GM23248 (cell line): ENCODE results near the gene LYPLAL1. TPM values are rescaled to one million over a fixed set of nuclear protein-coding genes. Genes with fewer than 3 reads are reported as not detected.

ENCODE experiments used
- DNase-seq: peaks from one replicate; pipeline ENCODE4 v3.0.0-alpha.2; 2015
- H2AFZ ChIP-seq: fragments of 200-600 bp; sonication (generic); 2 replicates; pipeline ENCODE4 v1.6.1; 2016; ENCODE audit warnings: antibody characterized with exemption
- H3F3A ChIP-seq: fragments of 200-600 bp; sonication (generic); 2 replicates; pipeline ENCODE4 v1.6.1; 2016; ENCODE audit warnings: mild to moderate bottlenecking, antibody characterized with exemption, mixed run types; ENCODE audit not compliant: insufficient read depth
- H3K27ac ChIP-seq: fragments of 200-600 bp; sonication (generic); 2 replicates; pipeline ENCODE4 v1.5.1; 2016; ENCODE audit warnings: mild to moderate bottlenecking
- H3K27me3 ChIP-seq: fragments of 200-600 bp; sonication (generic); replicated peaks from 2 replicates; pipeline ENCODE4 v1.6.1; 2016; ENCODE audit warnings: mild to moderate bottlenecking; ENCODE audit not compliant: insufficient read depth
- H3K36me3 ChIP-seq: fragments of 200-600 bp; sonication (generic); 2 replicates; pipeline ENCODE4 v1.6.1; 2016; ENCODE audit warnings: low read depth, mild to moderate bottlenecking
- H3K4me1 ChIP-seq: fragments of 200-600 bp; sonication (generic); 2 replicates; pipeline ENCODE4 v1.6.1; 2016; ENCODE audit warnings: mild to moderate bottlenecking; ENCODE audit not compliant: insufficient read depth
- H3K4me2 ChIP-seq: fragments of 200-600 bp; sonication (generic); one replicate; pipeline ENCODE4 v1.6.1; 2016; ENCODE audit warnings: mild to moderate bottlenecking; ENCODE audit not compliant: unreplicated experiment
- H3K4me3 ChIP-seq: fragments of 200-600 bp; sonication (generic); 2 replicates; pipeline ENCODE4 v1.5.1; 2016; ENCODE audit warnings: mild to moderate bottlenecking
- H3K79me2 ChIP-seq: fragments of 200-600 bp; sonication (generic); 2 replicates; pipeline ENCODE4 v1.6.1; 2016; ENCODE audit warnings: mild to moderate bottlenecking; ENCODE audit not compliant: insufficient read depth
- H3K9ac ChIP-seq: fragments of 200-600 bp; sonication (generic); 2 replicates; pipeline ENCODE4 v1.6.1; 2016; ENCODE audit warnings: mild to moderate bottlenecking
- H3K9me2 ChIP-seq: fragments of 200-600 bp; sonication (generic); 2 replicates; pipeline ENCODE4 v1.6.1; 2016; ENCODE audit warnings: mixed run types, mild to moderate bottlenecking, moderate library complexity; ENCODE audit not compliant: insufficient read depth
- H3K9me3 ChIP-seq: fragments of 200-600 bp; sonication (generic); one replicate; pipeline ENCODE4 v1.6.1; 2017; ENCODE audit warnings: low read depth
- H4K20me1 ChIP-seq: fragments of 200-600 bp; sonication (generic); 2 replicates; pipeline ENCODE4 v1.6.0; 2016; ENCODE audit not compliant: insufficient read depth
- EZH2 ChIP-seq: fragments of 200-600 bp; sonication (generic); IDR thresholded peaks from 2 replicates; pipeline ENCODE4 v1.6.1; 2018; ENCODE audit warnings: antibody characterized with exemption, mild to moderate bottlenecking; ENCODE audit not compliant: insufficient read depth, poor library complexity, severe bottlenecking
- EZH2phosphoT487 ChIP-seq: fragments of 200-600 bp; sonication (generic); IDR thresholded peaks from 2 replicates; pipeline ENCODE4 v1.6.1; 2018; ENCODE audit warnings: antibody characterized with exemption, moderate library complexity, mild to moderate bottlenecking, low read depth; ENCODE audit not compliant: insufficient read depth
- WGBS, 2 experiments: methylation state at CpG; one replicate each; pipeline ENCODE4 v1.1.6; 2015 to 2017; ENCODE audit warnings: low lambda C conversion rate in 2 of 2, low coverage in 1 of 2; ENCODE audit errors: missing lambda C conversion rate in 2 of 2; 5-methylcytosine and 5-hydroxymethylcytosine counted together
- in situ Hi-C: fragments of 300-500 bp; cut with MboI; formaldehyde crosslinking; loops from 2 replicates; pipeline ENCODE4 v1.15.0; 2020
- polyA plus RNA-seq: library from polyadenylated mRNA; unstranded; fragments of >200 nt; fragmentation: Nextera tagmentation; extraction: Ambion mirVana; gene quantifications from 2 replicates; pipeline ENCODE4 v1.2.1, GENCODE V29; 2016
- total RNA-seq: library from RNA; depleted of rRNA; stranded (reverse); fragments of >200 nt; shearing (Covaris generic); gene quantifications from 2 replicates; pipeline ENCODE4 v1.2.3, GENCODE V29; 2014

LYPLAL1 gene
- total and polyA plus RNA-seq, 2 experiments from 2014 or later = 9.1 to 33.7 TPM

DNA sequence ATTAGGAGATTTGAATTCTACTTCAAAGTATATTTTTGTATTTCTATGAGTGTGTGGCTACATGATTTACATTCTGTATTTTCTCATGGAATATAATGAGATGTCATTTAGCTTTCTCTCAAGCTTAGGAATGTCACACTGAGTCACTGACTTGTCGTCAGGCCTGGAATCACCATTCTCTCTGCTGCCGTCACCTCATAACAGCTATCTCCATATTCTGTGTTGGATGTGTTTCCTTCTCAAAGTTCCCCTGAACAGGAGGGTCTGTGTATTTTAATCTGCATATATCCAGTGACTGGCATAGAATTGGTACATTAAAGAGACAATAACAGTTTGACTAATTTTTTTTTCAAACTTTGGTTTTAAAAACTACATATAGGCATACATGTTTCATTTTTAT is 35.9 kb downstream of the LYPLAL1 start:
- H3K9ac ChIP-seq = no peak overlapping the region
- 83 to 85% methylated on average over 2 of the region's 2 CpGs for WGBS, 2 experiments
- no peak overlapping the region for H2AFZ ChIP-seq
- no peak for TF ChIP-seq EZH2
- TF ChIP-seq EZH2phosphoT487 = no peak
- no peak overlapping the region for H3K4me2 ChIP-seq
- no peak for DNase-seq
- H3K36me3 ChIP-seq = 0 out of 2 replicates have a peak, but pooled peaks cover 6% of the 10 kb centered on the region
- no peak overlapping the region for H3K27ac ChIP-seq
- H3F3A ChIP-seq = no peaks in the 10 kb centered on the region
- H3K27me3 ChIP-seq = no peaks in the 10 kb centered on the region
- in situ Hi-C loops = no loop called here
- no peaks in the 10 kb centered on the region for H3K79me2 ChIP-seq
- H3K9me3 ChIP-seq = no peaks in the 10 kb centered on the region
- no peaks in the 10 kb centered on the region for H4K20me1 ChIP-seq
- no peaks in the 10 kb centered on the region for H3K9me2 ChIP-seq
- H3K4me3 ChIP-seq = no peak overlapping the region
- no peaks in the 10 kb centered on the region for H3K4me1 ChIP-seq

DNA sequence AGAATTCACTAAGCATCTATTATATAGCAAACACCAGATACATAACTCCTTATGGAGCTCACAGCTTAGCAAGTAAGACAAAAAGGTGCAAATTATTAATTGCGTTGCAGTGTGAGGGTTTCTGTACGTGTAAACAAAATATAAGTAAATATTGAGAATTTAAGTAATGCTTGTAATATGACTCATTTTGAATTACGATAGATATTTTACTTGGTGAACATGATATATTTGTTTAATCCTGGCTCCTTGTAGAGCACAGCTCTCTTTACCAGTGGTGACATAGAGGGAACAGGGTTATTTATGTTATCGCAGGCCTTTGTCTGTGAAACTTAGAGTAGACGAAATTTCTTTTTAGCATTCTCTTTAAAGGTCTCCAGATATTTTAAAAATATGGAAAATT is 36.4 kb downstream of the LYPLAL1 start:
- Histone ChIP-seq H2AFZ (no peak overlapping the region), H3K9me3 (no peaks in the 10 kb centered on the region), H3K4me2 (no peak overlapping the region), H3K79me2 (no peaks in the 10 kb centered on the region), H3K9ac (no peak overlapping the region), H3F3A (no peaks in the 10 kb centered on the region), H3K27me3 (no peaks in the 10 kb centered on the region), H4K20me1 (no peaks in the 10 kb centered on the region), H3K4me1 (no peaks in the 10 kb centered on the region), H3K27ac (no peak overlapping the region), H3K9me2 (no peaks in the 10 kb centered on the region), H3K36me3 (0 out of 2 replicates have a peak, but pooled peaks cover 6% of the 10 kb centered on the region), H3K4me3 (no peak overlapping the region)
- TF ChIP-seq EZH2 (no peak), EZH2phosphoT487 (no peak)
- WGBS, 2 experiments = 92 to 95% methylated on average over 5 of the region's 5 CpGs
- in situ Hi-C loops = no loop called here
- no peak for DNase-seq

DNA sequence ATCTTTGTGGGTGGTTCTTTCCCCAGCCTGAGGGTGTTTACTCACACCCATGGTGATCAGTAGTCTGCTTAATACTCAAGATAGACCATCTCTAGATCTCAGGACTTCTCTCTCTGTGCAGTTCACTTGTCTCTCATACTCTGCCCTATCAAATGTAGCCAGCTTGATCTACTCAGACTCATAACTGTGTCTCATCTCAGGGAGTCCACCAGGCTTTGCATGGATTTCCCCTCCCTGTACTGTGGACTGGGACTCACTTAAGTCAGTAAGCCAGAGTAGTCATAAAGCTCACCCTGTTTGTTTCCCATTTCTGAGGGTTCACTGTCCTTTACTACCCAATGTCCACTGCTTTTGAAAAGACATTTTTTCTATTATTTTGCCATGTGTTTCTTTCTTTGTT is 41.8 kb downstream of the LYPLAL1 start:
- no peak overlapping the region for H3K9ac ChIP-seq
- TF ChIP-seq EZH2 = no peak
- TF ChIP-seq EZH2phosphoT487 = no peak
- H4K20me1 ChIP-seq = no peaks in the 10 kb centered on the region
- H3K9me3 ChIP-seq = no peaks in the 10 kb centered on the region
- H3K27me3 ChIP-seq = no peaks in the 10 kb centered on the region
- peaks cover 6% of the 10 kb centered on the region; the same call in 1 of the 2 replicates for H3K36me3 ChIP-seq
- H3F3A ChIP-seq = no peaks in the 10 kb centered on the region
- in situ Hi-C loops = no loop called here
- H2AFZ ChIP-seq = no peak overlapping the region
- no peak overlapping the region for H3K27ac ChIP-seq
- H3K4me1 ChIP-seq = no peaks in the 10 kb centered on the region
- H3K9me2 ChIP-seq = no peaks in the 10 kb centered on the region
- no peak overlapping the region for H3K4me3 ChIP-seq
- no peaks in the 10 kb centered on the region for H3K79me2 ChIP-seq
- no peak for DNase-seq
- no peak overlapping the region for H3K4me2 ChIP-seq

DNA sequence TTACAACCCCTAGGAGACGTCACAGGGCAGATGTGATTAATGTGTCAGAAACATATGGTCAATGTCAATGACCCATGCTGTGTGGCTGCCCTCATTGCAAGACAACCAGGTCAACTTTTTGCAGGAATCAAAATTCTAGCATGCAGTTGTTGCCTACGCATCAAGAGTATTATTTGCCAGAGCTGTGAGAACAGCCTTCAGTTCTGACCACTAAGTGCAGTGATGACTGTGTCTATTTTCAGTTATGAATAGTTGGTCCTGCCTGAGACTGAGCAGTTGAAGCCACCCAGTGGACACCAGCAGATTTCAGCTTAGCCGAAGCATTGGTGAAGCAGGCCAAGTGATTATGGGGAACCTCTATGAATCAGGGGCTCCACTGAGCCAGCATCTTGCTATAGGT is 47.3 kb downstream of the LYPLAL1 start:
- no peaks in the 10 kb centered on the region for H3K27me3 ChIP-seq
- H3K4me2 ChIP-seq = no peak overlapping the region
- peak; percentile 5 for DNase-seq
- H3K79me2 ChIP-seq = no peaks in the 10 kb centered on the region
- no peak overlapping the region for H3K9ac ChIP-seq
- in situ Hi-C loops = no loop called here
- no peaks in the 10 kb centered on the region; the same call in 1 of the 2 replicates for H3K36me3 ChIP-seq
- TF ChIP-seq EZH2 = no peak
- TF ChIP-seq EZH2phosphoT487 = no peak
- no peaks in the 10 kb centered on the region for H3K4me1 ChIP-seq
- no peak overlapping the region for H3K27ac ChIP-seq
- WGBS, 2 experiments = 86 to 94% methylated on average over 3 of the region's 3 CpGs
- H3K9me2 ChIP-seq = no peaks in the 10 kb centered on the region
- no peak overlapping the region for H3K4me3 ChIP-seq
- no peaks in the 10 kb centered on the region for H3K9me3 ChIP-seq
- H3F3A ChIP-seq = no peaks in the 10 kb centered on the region
- H2AFZ ChIP-seq = no peak overlapping the region
- H4K20me1 ChIP-seq = no peaks in the 10 kb centered on the region

DNA sequence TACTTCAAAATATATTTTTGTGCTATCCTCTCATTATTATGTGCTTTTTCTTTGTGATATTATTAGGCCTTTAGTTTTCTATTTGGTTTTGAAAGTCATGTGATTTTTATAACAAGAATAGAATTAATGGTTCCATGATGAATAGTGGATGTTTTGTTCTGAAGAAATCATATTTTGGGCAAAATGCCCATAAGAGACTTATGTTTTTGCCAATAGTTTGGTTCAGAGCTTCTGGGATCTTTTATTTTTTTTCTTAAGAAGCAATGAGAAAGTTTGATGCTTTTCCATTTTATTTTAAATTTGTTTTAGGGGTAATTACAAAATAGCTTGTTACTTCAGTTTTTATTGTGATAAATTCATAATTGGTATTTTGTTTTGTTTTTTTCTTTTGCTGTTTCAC is 49.8 kb downstream of the LYPLAL1 start:
- no peak overlapping the region for H3K4me3 ChIP-seq
- no peak overlapping the region for H2AFZ ChIP-seq
- H3K9ac ChIP-seq = no peak overlapping the region
- no peaks in the 10 kb centered on the region for H3K9me3 ChIP-seq
- H4K20me1 ChIP-seq = no peaks in the 10 kb centered on the region
- H3K9me2 ChIP-seq = no peaks in the 10 kb centered on the region
- H3K4me1 ChIP-seq = no peaks in the 10 kb centered on the region
- no peaks in the 10 kb centered on the region for H3K79me2 ChIP-seq
- H3K27me3 ChIP-seq = no peaks in the 10 kb centered on the region
- in situ Hi-C loops = no loop called here
- no peak for DNase-seq
- H3K36me3 ChIP-seq = no peaks in the 10 kb centered on the region; the same call in 1 of the 2 replicates
- H3K27ac ChIP-seq = no peak overlapping the region
- no peaks in the 10 kb centered on the region for H3F3A ChIP-seq
- H3K4me2 ChIP-seq = no peak overlapping the region
- no peak for TF ChIP-seq EZH2phosphoT487
- TF ChIP-seq EZH2 = no peak
